Measurements from ENCODE around the gene ARMS2.

ARMS2 gene

GRCh38 chr10:122454603-122455080 is at the start of gene ARMS2:
ARMS2 (plus strand) TSS chr10:122454653; CDS start chr10:122454728, 75 bp downstream.
- DNase-seq, result no peak

- DNase-seq, result peak; percentile 50
Measured at GRCh38 chr10:122407375-122408125, 46.9 kb upstream of the ARMS2 start.

- no peak for DNase-seq
Measured at GRCh38 chr10:122413327-122413726, 41.1 kb upstream of the ARMS2 start.

GRCh38 chr10:122417667-122418066 is 36.8 kb upstream of the ARMS2 start:
- no peak for DNase-seq

GRCh38 chr10:122419016-122419415 is 35.4 kb upstream of the ARMS2 start:
- DNase-seq, result no peak

GRCh38 chr10:122419876-122420623 is 34.4 kb upstream of the ARMS2 start:
- no peak for DNase-seq

- DNase-seq, result no peak
Measured at GRCh38 chr10:122420624-122421007, 33.8 kb upstream of the ARMS2 start.

GRCh38 chr10:122421054-122421625 is 33.3 kb upstream of the ARMS2 start:
- no peak for DNase-seq

- no peak for DNase-seq
Measured at GRCh38 chr10:122421742-122422141, 32.7 kb upstream of the ARMS2 start.

GRCh38 chr10:122422266-122422989 is 32.0 kb upstream of the ARMS2 start:
- DNase-seq, result peak; percentile 39

- DNase-seq, result no peak
Measured at GRCh38 chr10:122424059-122424458, 30.4 kb upstream of the ARMS2 start.

- DNase-seq, result no peak
Measured at GRCh38 chr10:122426829-122427228, 27.6 kb upstream of the ARMS2 start.

- no peak for DNase-seq
Measured at GRCh38 chr10:122427280-122427679, 27.2 kb upstream of the ARMS2 start.

GRCh38 chr10:122435212-122435827 is 19.1 kb upstream of the ARMS2 start:
- DNase-seq, result no peak

- no peak for DNase-seq
Measured at GRCh38 chr10:122441961-122442360, 12.5 kb upstream of the ARMS2 start.

GRCh38 chr10:122445469-122445868 is 9.0 kb upstream of the ARMS2 start:
- DNase-seq, result no peak

GRCh38 chr10:122445904-122446303 is 8.5 kb upstream of the ARMS2 start:
- DNase-seq, result no peak

GRCh38 chr10:122446668-122447423 is 7.6 kb upstream of the ARMS2 start:
- DNase-seq, result no peak

- no peak for DNase-seq
Measured at GRCh38 chr10:122448600-122448999, 5.9 kb upstream of the ARMS2 start.

GRCh38 chr10:122449153-122449552 is 5.3 kb upstream of the ARMS2 start:
- no peak for DNase-seq

- DNase-seq, result no peak
Measured at GRCh38 chr10:122450353-122450990, 4.0 kb upstream of the ARMS2 start.
